Small intestine (tissue), 4 donors: ENCODE measurements around the gene RARB. TPM values are rescaled to one million over a fixed set of nuclear protein-coding genes. Genes with fewer than 3 reads are reported as not detected.

Experiments
- polyA plus RNA-seq, 4 donors: library from polyadenylated mRNA; stranded (reverse) in 3 of 4; unstranded in 1 of 4; fragments of 200-250 nt in 3 of 4; fragments of 120-200 nt in 1 of 4; gene quantifications; one replicate each; pipeline versions ENCODE4 v1.2.1 to v1.2.3, GENCODE V29; 2013
- donor health status: healthy with polysubstance abuse.
- donor health status: Bipolar disorder and iron deficiency.
- donor health status: healthy.

The RARB gene
- polyA plus RNA-seq, 4 donors, result 0.27 to 9.0 (median 0.89) TPM

Other genes starting within 250 kb of the RARB start
- 100 to 1,000 TPM in 1 of 4 donors, 10 to 100 TPM in 3; 38.0 to 109 (median 47.2) TPM for gene TOP2B, start 236.6 kb downstream of the RARB start, polyA plus RNA-seq